Calu3 (cell line): ENCODE results near the gene CASTOR1. TPM values are rescaled to one million over a fixed set of nuclear protein-coding genes. Genes with fewer than 3 reads are reported as not detected.

ENCODE experiments used
- BruUV-seq: library from RNA; stranded (reverse); fragments of 400-500 nt; replicated peaks from 2 replicates; lab custom pipeline; 2021; lab: Mats Ljungman, UMichigan
- CTCF ChIA-PET: fragments of 300-600 bp; sonication (Branson Sonifier 250); formaldehyde crosslinking; loops from one replicate; lab custom pipeline; 2022; ENCODE audit warnings: antibody characterized with exemption; lab: Charles Lee
- DNase-seq: peaks from one replicate; pipeline ENCODE4 v3.0.0; 2022
- H3K27ac Mint-ChIP-seq: one replicate; pipeline ENCODE4 v1.8.0; 2022; ENCODE audit warnings: mixed read lengths; ENCODE audit not compliant: unreplicated experiment
- H3K27me3 Mint-ChIP-seq: one replicate; pipeline ENCODE4 v1.8.0; 2022; ENCODE audit warnings: mixed read lengths; ENCODE audit not compliant: unreplicated experiment
- H3K36me3 Mint-ChIP-seq: one replicate; pipeline ENCODE4 v1.8.0; 2022; ENCODE audit warnings: mild to moderate bottlenecking, moderate library complexity, mixed read lengths; ENCODE audit not compliant: insufficient read depth, unreplicated experiment
- H3K4me1 Mint-ChIP-seq: one replicate; pipeline ENCODE4 v1.8.0; 2022; ENCODE audit warnings: mild to moderate bottlenecking, low read depth, mixed read lengths; ENCODE audit not compliant: unreplicated experiment
- H3K4me3 Mint-ChIP-seq: one replicate; pipeline ENCODE4 v1.8.0; 2022; ENCODE audit warnings: mild to moderate bottlenecking, low read depth, moderate library complexity, mixed read lengths; ENCODE audit not compliant: unreplicated experiment
- H3K9me3 Mint-ChIP-seq: one replicate; pipeline ENCODE4 v1.8.0; 2022; ENCODE audit warnings: low read depth, mixed read lengths; ENCODE audit not compliant: unreplicated experiment
- intact Hi-C: fragments of 100-400 bp; cut with micrococcal nuclease; formaldehyde crosslinking; loops from one replicate; pipeline ENCODE4 v1.10.0; 2022; ENCODE audit not compliant: unreplicated experiment
- total RNA-seq: library from RNA; stranded (reverse); gene quantifications from 2 replicates; pipeline ENCODE4 v1.2.3, GENCODE V29; 2022
- TF ChIP-seq, protein P1 (sequence below): fragments of 200-600 bp; IDR thresholded peaks from one replicate; pipeline ENCODE4 v1.8.0; 2022; ENCODE audit warnings: antibody characterized with exemption; ENCODE audit not compliant: unreplicated experiment

CASTOR1 gene
- total RNA-seq, 1 experiment from 2014 or later = 14.2 TPM

- CTCF ChIA-PET = no interaction called here
- peaks cover 39% of the 10 kb centered on the region for H3K36me3 Mint-ChIP-seq
- H3K9me3 Mint-ChIP-seq = no peaks in the 10 kb centered on the region
Measured at GRCh38 chr22:30282616-30283046, 6.7 kb downstream of the CASTOR1 start.

GRCh38 chr22:30280505-30280904 is 8.8 kb downstream of the CASTOR1 start:
- no peaks in the 10 kb centered on the region for H3K27me3 Mint-ChIP-seq
- DNase-seq = no peak
- H3K4me1 Mint-ChIP-seq = peaks cover 9% of the 10 kb centered on the region
- H3K36me3 Mint-ChIP-seq = peaks cover 25% of the 10 kb centered on the region
- CTCF ChIA-PET = interaction anchor here (0.9 kb wide), 1 partner anchor 9 kb away, joined by 3 read pairs; the partner anchor contains the start of gene CASTOR1
- TF ChIP-seq, protein P1, sequence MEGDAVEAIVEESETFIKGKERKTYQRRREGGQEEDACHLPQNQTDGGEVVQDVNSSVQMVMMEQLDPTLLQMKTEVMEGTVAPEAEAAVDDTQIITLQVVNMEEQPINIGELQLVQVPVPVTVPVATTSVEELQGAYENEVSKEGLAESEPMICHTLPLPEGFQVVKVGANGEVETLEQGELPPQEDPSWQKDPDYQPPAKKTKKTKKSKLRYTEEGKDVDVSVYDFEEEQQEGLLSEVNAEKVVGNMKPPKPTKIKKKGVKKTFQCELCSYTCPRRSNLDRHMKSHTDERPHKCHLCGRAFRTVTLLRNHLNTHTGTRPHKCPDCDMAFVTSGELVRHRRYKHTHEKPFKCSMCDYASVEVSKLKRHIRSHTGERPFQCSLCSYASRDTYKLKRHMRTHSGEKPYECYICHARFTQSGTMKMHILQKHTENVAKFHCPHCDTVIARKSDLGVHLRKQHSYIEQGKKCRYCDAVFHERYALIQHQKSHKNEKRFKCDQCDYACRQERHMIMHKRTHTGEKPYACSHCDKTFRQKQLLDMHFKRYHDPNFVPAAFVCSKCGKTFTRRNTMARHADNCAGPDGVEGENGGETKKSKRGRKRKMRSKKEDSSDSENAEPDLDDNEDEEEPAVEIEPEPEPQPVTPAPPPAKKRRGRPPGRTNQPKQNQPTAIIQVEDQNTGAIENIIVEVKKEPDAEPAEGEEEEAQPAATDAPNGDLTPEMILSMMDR = no peak
- no peak overlapping the region for H3K4me3 Mint-ChIP-seq
- H3K9me3 Mint-ChIP-seq = no peaks in the 10 kb centered on the region
- intact Hi-C loops = no loop called here
- no peak overlapping the region for H3K27ac Mint-ChIP-seq
- BruUV-seq = no TSS peak

More at GRCh38 chr22:30282616-30283046, 6.7 kb downstream of the CASTOR1 start:
- BruUV-seq = no TSS peak
- intact Hi-C loops = no loop called here
- H3K27ac Mint-ChIP-seq = no peak overlapping the region
- H3K4me3 Mint-ChIP-seq = no peak overlapping the region
- H3K4me1 Mint-ChIP-seq = peaks cover 7% of the 10 kb centered on the region
- no peaks in the 10 kb centered on the region for H3K27me3 Mint-ChIP-seq
- no peak for DNase-seq
- TF ChIP-seq, protein P1 = no peak

- H3K9me3 Mint-ChIP-seq = no peaks in the 10 kb centered on the region
- H3K4me1 Mint-ChIP-seq = peaks cover 9% of the 10 kb centered on the region
- H3K27ac Mint-ChIP-seq = no peak overlapping the region
- H3K27me3 Mint-ChIP-seq = no peaks in the 10 kb centered on the region
- BruUV-seq = no TSS peak
- DNase-seq = no peak
- peaks cover 22% of the 10 kb centered on the region for H3K36me3 Mint-ChIP-seq
- no peak overlapping the region for H3K4me3 Mint-ChIP-seq
- intact Hi-C loops = loop anchor here (10.0 kb wide), 1 partner anchor 45 kb away; the partner anchor contains the start of gene TBC1D10A
- CTCF ChIA-PET = interaction anchor here (0.9 kb wide), 1 partner anchor 10 kb away, joined by 3 read pairs; the partner anchor contains the start of gene CASTOR1
- TF ChIP-seq, protein P1 = no peak
Measured at GRCh38 chr22:30279932-30280331, 9.4 kb downstream of the CASTOR1 start.

- H3K27me3 Mint-ChIP-seq = no peaks in the 10 kb centered on the region
- no TSS peak for BruUV-seq
Measured at GRCh38 chr22:30279046-30279788, 10.1 kb downstream of the CASTOR1 start.

More at GRCh38 chr22:30279046-30279788, 10.1 kb downstream of the CASTOR1 start:
- no peak overlapping the region for H3K27ac Mint-ChIP-seq
- TF ChIP-seq, protein P1 = no peak
- H3K4me3 Mint-ChIP-seq = no peak overlapping the region
- DNase-seq = no peak
- no peaks in the 10 kb centered on the region for H3K9me3 Mint-ChIP-seq
- CTCF ChIA-PET = no interaction called here
- H3K36me3 Mint-ChIP-seq = peaks cover 15% of the 10 kb centered on the region
- intact Hi-C loops = loop anchor here (10.0 kb wide), 1 partner anchor 46 kb away; the partner anchor contains the start of gene TBC1D10A
- peaks cover 9% of the 10 kb centered on the region for H3K4me1 Mint-ChIP-seq
